ENCODE results near the gene PRODH. TPM values are rescaled to one million over a fixed set of nuclear protein-coding genes. Genes with fewer than 3 reads are reported as not detected.
"Not testable (repeated sequence)": the region's sequence is repeated elsewhere in the genome, so short reads cannot be mapped to it uniquely, and the experiment has no call there.

PRODH gene
- total RNA-seq, 4 donors from 2014 or later = 32.9 to 84.2 (median 65.0) TPM

DNA sequence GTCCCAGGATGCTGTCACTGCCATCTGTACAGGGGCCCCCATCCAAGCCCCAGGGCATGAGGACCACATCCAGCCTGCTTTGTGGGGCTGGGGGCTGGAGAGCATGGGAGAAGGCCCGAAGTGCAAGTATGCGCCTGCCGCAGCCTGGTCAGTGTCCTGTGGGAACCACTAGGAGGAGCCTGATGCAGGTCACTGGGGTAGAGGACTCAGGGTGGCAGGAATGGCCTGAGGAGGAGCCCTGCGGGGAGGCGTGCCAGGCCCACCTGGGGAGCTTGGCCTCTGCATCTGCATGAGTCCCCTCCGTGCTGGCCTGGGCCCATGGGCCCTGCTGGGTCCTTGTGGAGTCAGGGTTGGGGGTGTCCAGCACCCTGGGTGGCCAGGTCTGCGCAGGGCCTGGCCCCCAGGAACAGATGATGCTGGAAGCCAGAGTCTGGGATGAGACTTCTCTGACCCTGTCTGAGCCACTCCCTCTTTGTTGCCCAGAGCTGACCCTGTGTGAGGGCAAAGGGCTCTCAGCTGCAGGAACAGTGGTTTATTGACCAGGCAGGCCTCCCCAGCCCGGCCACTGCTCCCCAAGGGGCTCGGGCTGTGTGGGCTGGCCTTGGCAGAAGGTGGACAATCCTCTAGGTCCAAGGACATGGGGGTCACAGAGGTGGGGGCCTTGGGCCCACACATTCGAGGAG is 23.7 kb downstream of the PRODH start:
- WGBS = no CpG with 5 or more reads among the region's 10 CpGs
- H3K9me3 ChIP-seq = not testable (repeated sequence)

DNA sequence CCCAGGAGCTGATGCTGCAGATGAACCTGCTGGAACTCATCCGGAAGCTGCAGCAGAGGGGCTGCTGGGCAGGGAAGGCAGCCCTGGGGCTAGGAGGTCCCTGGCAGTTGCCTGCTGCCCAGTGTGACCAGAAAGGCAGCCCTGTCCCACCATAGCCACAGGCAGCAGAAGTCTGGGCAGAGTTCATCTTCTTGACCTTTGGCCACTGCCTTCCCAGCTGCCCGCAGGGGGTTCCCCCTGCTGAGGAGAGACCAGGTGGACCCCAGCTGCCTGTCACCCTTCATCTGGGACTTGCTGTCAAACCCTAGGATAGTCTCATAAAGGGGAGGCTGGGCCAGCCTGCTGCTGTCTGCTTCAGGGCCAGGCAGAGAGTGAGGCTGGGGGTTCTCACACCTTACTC is 24.6 kb downstream of the PRODH start:
- H3K4me1 ChIP-seq; H3K27me3 ChIP-seq; H3K36me3 ChIP-seq; DNase-seq (ENCODE audit: low spot score in 2 of 2); H3K9me3 ChIP-seq; H3K4me3 ChIP-seq; H3K27ac ChIP-seq: not testable (repeated sequence)
- no CpG with 5 or more reads among the region's 2 CpGs for WGBS

More for the DNA sequence above, 23.7 kb downstream of the PRODH start:
- H3K4me3 ChIP-seq; H3K4me1 ChIP-seq; DNase-seq (ENCODE audit: low spot score in 2 of 2); H3K27ac ChIP-seq; H3K36me3 ChIP-seq; H3K27me3 ChIP-seq: not testable (repeated sequence)

DNA sequence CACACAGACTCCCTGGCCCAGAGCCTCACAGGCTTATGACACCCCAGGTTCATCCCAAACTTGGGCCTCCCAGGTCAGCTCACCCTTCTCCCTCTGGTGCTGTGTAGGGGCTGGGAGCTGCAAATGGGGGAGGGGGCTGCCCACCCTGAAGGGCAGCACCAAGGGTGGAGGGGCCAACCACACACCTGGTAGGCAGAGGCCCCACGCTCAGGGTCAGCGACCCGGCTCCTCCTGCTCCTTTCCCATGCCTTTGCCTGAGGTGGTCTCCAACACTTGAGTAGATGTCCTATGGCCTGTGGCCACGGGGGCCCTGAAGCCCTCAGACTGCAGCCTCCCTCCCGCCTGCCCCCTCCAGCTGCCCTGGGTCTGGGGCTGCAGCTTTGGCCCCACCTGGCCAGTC is 26.5 kb downstream of the PRODH start:
- DNase-seq (ENCODE audit: low spot score in 2 of 2) = no peak
- no peak overlapping the region for H3K4me3 ChIP-seq
- no peaks in the 10 kb centered on the region for H3K27me3 ChIP-seq
- no peak overlapping the region for H3K27ac ChIP-seq
- H3K9me3 ChIP-seq = no peaks in the 10 kb centered on the region
- no peaks in the 10 kb centered on the region for H3K36me3 ChIP-seq
- TF ChIP-seq EP300 (IDR thresholded peaks at IDR 0.05) (no peak), POLR2A (IDR thresholded peaks at IDR 0.05) (no peak), POLR2AphosphoS5 (IDR thresholded peaks at IDR 0.05) (no peak)
- TF ChIP-seq, protein P1, sequence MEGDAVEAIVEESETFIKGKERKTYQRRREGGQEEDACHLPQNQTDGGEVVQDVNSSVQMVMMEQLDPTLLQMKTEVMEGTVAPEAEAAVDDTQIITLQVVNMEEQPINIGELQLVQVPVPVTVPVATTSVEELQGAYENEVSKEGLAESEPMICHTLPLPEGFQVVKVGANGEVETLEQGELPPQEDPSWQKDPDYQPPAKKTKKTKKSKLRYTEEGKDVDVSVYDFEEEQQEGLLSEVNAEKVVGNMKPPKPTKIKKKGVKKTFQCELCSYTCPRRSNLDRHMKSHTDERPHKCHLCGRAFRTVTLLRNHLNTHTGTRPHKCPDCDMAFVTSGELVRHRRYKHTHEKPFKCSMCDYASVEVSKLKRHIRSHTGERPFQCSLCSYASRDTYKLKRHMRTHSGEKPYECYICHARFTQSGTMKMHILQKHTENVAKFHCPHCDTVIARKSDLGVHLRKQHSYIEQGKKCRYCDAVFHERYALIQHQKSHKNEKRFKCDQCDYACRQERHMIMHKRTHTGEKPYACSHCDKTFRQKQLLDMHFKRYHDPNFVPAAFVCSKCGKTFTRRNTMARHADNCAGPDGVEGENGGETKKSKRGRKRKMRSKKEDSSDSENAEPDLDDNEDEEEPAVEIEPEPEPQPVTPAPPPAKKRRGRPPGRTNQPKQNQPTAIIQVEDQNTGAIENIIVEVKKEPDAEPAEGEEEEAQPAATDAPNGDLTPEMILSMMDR (IDR thresholded peaks at IDR 0.05) = no peak
- H3K4me1 ChIP-seq = no peaks in the 10 kb centered on the region
- WGBS = no CpG with 5 or more reads among the region's 5 CpGs

DNA sequence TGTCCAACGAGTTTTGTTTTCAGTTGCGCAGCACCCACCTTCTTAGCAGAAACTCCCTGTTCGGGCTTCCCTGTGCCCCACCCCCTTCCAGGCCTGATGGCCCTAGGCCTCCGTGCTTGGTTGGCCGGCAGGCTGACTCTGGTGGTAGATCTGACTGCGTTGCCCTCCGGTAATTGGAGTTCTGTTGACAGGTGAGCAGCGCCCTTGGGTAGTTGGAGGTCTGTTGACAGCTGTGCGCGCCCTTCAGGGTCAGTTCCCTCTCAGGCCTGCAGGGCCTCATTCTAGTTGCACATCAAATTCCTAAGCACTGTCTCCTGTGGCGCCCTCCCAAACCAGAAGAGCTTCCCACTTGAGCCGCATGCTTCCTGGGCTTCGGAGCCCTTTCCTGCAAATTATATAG is 29.2 kb downstream of the PRODH start:
- no peaks in the 10 kb centered on the region for H3K27me3 ChIP-seq
- no peaks in the 10 kb centered on the region for H3K9me3 ChIP-seq
- DNase-seq (ENCODE audit: low spot score in 2 of 2) = peak in 1 of 2 donors; percentile 43
- no peak overlapping the region for H3K27ac ChIP-seq
- no peaks in the 10 kb centered on the region for H3K36me3 ChIP-seq
- H3K4me1 ChIP-seq = no peaks in the 10 kb centered on the region
- H3K4me3 ChIP-seq = no peak overlapping the region
- no CpG with 5 or more reads among the region's 13 CpGs for WGBS
- no peak for TF ChIP-seq POLR2A (IDR thresholded peaks at IDR 0.05)
- TF ChIP-seq POLR2AphosphoS5 (IDR thresholded peaks at IDR 0.05) = no peak
- TF ChIP-seq EP300 (IDR thresholded peaks at IDR 0.05) = no peak
- TF ChIP-seq, protein P1 (IDR thresholded peaks at IDR 0.05) = no peak

DNA sequence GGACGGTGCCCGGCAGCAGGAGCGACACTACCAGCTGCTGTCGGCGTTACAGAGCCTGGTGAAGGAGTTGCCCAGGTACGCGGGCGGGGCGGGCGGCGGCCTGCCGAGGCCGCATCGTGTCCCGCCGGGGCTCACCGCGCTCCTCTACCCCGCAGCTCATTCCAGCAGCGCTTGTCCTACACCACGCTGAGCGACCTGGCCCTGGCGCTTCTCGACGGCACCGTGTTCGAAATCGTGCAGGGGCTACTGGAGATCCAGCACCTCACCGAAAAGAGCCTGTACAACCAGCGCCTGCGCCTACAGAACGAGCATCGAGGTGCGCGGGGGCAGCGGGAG is 29.7 kb downstream of the PRODH start:
- WGBS = no CpG with 5 or more reads among the region's 36 CpGs
- not testable (repeated sequence) for DNase-seq (ENCODE audit: low spot score in 2 of 2); H3K36me3 ChIP-seq; H3K27ac ChIP-seq; H3K9me3 ChIP-seq; H3K4me3 ChIP-seq; H3K4me1 ChIP-seq; H3K27me3 ChIP-seq

DNA sequence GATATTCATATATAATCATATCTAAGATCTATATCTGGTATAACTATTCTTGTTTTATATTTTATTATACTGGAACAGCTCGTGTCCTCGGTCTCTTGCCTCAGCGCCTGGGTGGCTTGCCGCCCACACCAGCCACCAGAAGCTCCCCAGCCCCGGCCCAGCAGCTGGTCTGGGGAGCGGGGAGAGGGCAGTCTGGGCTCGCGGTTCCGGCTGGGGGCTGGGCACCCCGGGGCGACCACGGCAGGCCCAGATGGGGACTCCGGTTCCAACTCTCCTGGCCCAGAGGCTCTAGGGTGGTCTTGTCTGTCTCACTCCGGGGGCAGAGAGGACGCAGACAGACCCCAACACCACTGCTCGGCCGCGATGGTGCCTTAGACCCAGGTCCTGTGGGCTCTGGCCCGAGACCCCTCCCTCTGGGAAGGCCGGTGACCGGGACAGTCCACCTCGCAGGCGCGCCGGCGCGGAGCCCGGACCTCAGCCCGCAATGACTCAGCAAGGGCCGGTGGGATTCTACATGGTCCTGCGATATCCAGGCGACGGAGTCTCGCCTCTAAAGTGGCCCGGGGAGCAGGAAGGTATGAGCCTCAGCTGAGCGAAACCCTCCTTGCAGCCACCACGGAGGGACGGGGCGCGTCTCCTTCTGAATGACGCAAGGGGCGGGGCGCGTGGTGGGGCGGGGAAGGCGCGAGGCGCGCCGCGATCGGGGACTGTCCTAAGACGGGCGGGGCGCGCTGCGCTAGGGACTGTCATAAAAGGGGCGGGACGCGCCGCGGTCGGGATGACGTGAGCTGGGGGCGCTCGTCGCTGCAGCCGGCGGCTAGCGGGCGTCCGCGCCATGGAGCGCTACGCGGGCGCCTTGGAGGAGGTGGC is 30.3 kb downstream of the PRODH start, which contains the start of gene DGCR6:
TSS of gene DGCR6 (plus strand) at position 781 of the 870 bp plus-strand sequence. CDS start at position 836, 55 bp downstream.
- no peak for TF ChIP-seq EP300 (IDR thresholded peaks at IDR 0.05)
- no peak for TF ChIP-seq POLR2A (IDR thresholded peaks at IDR 0.05)
- TF ChIP-seq POLR2AphosphoS5 (IDR thresholded peaks at IDR 0.05) = no peak
- TF ChIP-seq, protein P1 (IDR thresholded peaks at IDR 0.05) = no peak
- no peaks in the 10 kb centered on the region for H3K4me1 ChIP-seq
- DNase-seq (ENCODE audit: low spot score in 2 of 2) = peak in 1 of 2 donors; percentile 46
- no CpG with 5 or more reads among the region's 77 CpGs for WGBS
- no peaks in the 10 kb centered on the region for H3K9me3 ChIP-seq
- no peak within 1 kb of the TSS for H3K4me3 ChIP-seq
- H3K36me3 ChIP-seq = no peaks in the 10 kb centered on the region
- no peak within 1 kb of the TSS for H3K27ac ChIP-seq
- H3K27me3 ChIP-seq = no peaks in the 10 kb centered on the region

DNA sequence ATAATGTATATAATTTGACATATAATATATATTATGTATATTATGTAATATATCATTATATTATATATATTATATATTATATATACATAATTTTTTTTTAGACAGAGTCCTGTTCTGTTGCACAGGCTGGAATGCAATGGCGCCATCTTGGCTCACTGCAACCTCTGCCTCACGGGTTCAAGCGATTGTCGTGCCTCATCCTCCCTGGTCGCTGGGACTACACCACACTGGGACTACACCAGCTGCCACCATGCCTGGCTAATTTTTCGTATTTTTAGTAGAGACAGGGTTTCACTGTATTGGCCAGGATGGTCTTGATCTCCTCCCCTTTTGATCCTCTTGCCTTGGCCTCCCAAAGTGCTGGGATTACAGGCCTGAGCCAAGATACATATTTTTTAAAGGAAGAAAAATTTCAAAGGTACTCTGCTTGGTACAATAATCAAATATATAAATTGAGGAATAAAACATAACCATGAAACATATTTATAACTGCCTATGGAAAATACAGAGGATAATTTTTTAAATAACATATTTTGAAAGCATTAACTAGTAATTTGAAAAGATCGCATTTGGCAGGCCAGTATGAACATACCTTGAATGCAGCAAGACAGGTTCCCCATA is 39.9 kb downstream of the PRODH start:
- H3K4me1 ChIP-seq, H3K27ac ChIP-seq, H3K4me3 ChIP-seq, H3K27me3 ChIP-seq, H3K36me3 ChIP-seq, H3K9me3 ChIP-seq: not testable (repeated sequence)
- peak; percentile 54 to 62 for DNase-seq (ENCODE audit: low spot score in 2 of 2)
- WGBS = 88% methylated on average over 6 of the region's 7 CpGs

DNA sequence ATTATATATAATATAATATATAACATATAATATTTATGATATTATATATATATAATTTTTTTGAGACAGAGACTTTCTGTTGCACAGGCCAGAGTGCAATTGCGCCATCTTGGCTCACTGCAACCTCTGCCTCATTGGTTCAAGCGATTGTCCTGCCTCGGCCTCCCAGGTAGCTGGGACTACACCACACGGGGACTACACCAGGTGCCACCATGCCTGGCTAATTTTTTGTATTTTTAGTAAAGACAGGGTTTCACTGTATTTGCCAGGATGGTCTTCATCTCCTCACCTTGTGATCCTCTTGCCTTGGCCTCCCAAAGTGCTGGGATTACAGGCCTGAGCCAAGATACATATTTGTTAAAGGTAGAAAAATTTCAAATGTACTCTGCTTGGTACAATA is 42.3 kb downstream of the PRODH start:
- H3K36me3 ChIP-seq; DNase-seq (ENCODE audit: low spot score in 2 of 2); H3K4me3 ChIP-seq; H3K27me3 ChIP-seq; H3K27ac ChIP-seq; H3K9me3 ChIP-seq; H3K4me1 ChIP-seq: not testable (repeated sequence)
- no CpG with 5 or more reads among the region's 4 CpGs for WGBS

DNA sequence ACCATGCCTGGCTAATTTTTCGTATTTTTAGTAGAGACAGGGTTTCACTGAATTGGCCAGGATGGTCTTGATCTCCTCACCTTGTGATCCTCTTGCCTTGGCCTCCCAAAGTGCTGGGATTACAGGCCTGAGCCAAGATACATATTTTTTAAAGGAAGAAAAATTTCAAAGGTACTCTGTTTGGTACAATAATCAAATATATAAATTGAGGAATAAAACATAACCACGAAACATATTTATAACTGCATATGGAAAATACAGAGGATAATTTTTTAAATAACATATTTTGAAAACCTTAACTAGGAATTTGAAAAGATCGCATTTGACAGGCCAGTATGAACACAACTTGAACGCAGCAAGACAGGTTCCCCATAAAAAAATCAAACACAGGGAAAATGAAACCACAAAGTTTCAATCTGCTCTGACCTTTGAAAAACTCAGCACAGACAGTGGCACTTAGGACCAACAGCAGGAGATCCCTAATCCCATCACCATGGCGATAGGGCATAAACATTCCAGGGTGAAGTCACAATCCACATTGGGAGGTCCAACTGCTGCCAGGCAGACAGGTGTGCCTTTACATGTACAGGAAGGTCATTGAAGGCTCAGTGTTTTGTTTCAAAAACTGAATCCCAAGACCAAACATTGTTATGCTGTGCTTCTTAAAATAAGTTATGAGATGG is 45.4 kb downstream of the PRODH start:
- not testable (repeated sequence) for DNase-seq (ENCODE audit: low spot score in 2 of 2); H3K27ac ChIP-seq; H3K4me1 ChIP-seq; H3K4me3 ChIP-seq; H3K36me3 ChIP-seq; H3K27me3 ChIP-seq; H3K9me3 ChIP-seq
- 80% methylated on average over 1 of the region's 5 CpGs for WGBS

All from suprapubic skin (tissue), 4 donors.